CD14-positive monocyte (primary cell): ENCODE data around the gene KRTAP5-9. TPM values are rescaled to one million over a fixed set of nuclear protein-coding genes. Genes with fewer than 3 reads are reported as not detected.

Experiments
- DNase-seq, 3 donors: peaks; one replicate each; pipeline ENCODE4 v3.0.0-alpha.2; 2011 to 2022
- H2AFZ ChIP-seq: 2 replicates; pipeline ENCODE4 v1.6.0; 2012; ENCODE audit warnings: mild to moderate bottlenecking, low read depth, low read length, inconsistent platforms; ENCODE audit not compliant: insufficient read depth, poor library complexity, severe bottlenecking
- H3K27ac ChIP-seq, 2 donors: 1 replicate in 1 of 2; 2 replicates in 1 of 2; pipeline ENCODE4 v1.5.1; 2012 to 2013; ENCODE audit warnings: low read length in 2 of 2, control low read depth in 1 of 2, inconsistent platforms in 1 of 2, low read depth in 1 of 2, mild to moderate bottlenecking in 1 of 2
- H3K27me3 ChIP-seq, 2 donors: one replicate each; pipeline versions ENCODE4 v1.6.0 to v1.6.1; 2011 to 2013; ENCODE audit warnings: low read length in 2 of 2; ENCODE audit not compliant: control insufficient read depth in 2 of 2, insufficient read depth in 2 of 2
- H3K36me3 ChIP-seq, 2 donors: replicated peaks in 1 of 2; 1 replicate in 1 of 2; 2 replicates in 1 of 2; pipeline versions ENCODE4 v1.5.1 to v1.6.1; 2012 to 2013; ENCODE audit warnings: low read length in 2 of 2, control low read depth in 1 of 2, inconsistent platforms in 1 of 2, mild to moderate bottlenecking in 1 of 2; ENCODE audit not compliant: insufficient read depth in 2 of 2, control insufficient read depth in 1 of 2
- H3K4me1 ChIP-seq, 2 donors: 1 replicate in 1 of 2; 2 replicates in 1 of 2; pipeline versions ENCODE4 v1.5.1 to v1.6.1; 2012 to 2013; ENCODE audit warnings: low read length in 2 of 2, control low read depth in 1 of 2, inconsistent platforms in 1 of 2, mild to moderate bottlenecking in 1 of 2, moderate library complexity in 1 of 2; ENCODE audit not compliant: insufficient read depth in 2 of 2, control insufficient read depth in 1 of 2
- H3K4me2 ChIP-seq: replicated peaks from 2 replicates; pipeline ENCODE3; 2012; ENCODE audit warnings: low read length, moderate library complexity, mild to moderate bottlenecking; ENCODE audit not compliant: poor library complexity, severe bottlenecking; ENCODE audit errors: extremely low read depth
- H3K4me3 ChIP-seq, 3 experiments: fragments of 200-600 bp in 1 of 3; sonication (generic) in 1 of 3; replicated peaks in 1 of 3; 1 replicate in 2 of 3; 2 replicates in 1 of 3; pipeline ENCODE4 v1.5.1; 2011 to 2013; ENCODE audit warnings: low read length in 3 of 3, mild to moderate bottlenecking in 3 of 3, control low read depth in 2 of 3, low read depth in 2 of 3, inconsistent platforms in 1 of 3, moderate library complexity in 1 of 3
- H3K79me2 ChIP-seq: 2 replicates; pipeline ENCODE4 v1.6.0; 2012; ENCODE audit warnings: mild to moderate bottlenecking, control low read depth, inconsistent platforms, low read length, moderate library complexity; ENCODE audit not compliant: insufficient read depth
- H3K9ac ChIP-seq: 2 replicates; pipeline ENCODE4 v1.6.0; 2017; ENCODE audit warnings: low read length, mild to moderate bottlenecking; ENCODE audit not compliant: insufficient read depth, poor library complexity, severe bottlenecking
- H3K9me3 ChIP-seq, 2 donors: replicated peaks in 1 of 2; 1 replicate in 1 of 2; 2 replicates in 1 of 2; pipeline versions ENCODE4 v1.5.1 to v1.6.1; 2012 to 2013; ENCODE audit warnings: low read length in 2 of 2, control low read depth in 1 of 2; ENCODE audit not compliant: control insufficient read depth in 1 of 2, insufficient read depth in 1 of 2
- H4K20me1 ChIP-seq: 2 replicates; pipeline ENCODE4 v1.6.0; 2012; ENCODE audit warnings: mild to moderate bottlenecking, low read length, control low read depth, moderate library complexity; ENCODE audit not compliant: insufficient read depth
- H3K27ac Mint-ChIP-seq, 7 donors: one replicate each; pipeline ENCODE4 v1.8.0; 2020; ENCODE audit warnings: mild to moderate bottlenecking in 7 of 7, mixed read lengths in 7 of 7, moderate library complexity in 6 of 7, inconsistent platforms in 2 of 7
- H3K27me3 Mint-ChIP-seq, 3 donors: one replicate each; pipeline ENCODE4 v1.8.0; 2021 to 2022; ENCODE audit warnings: low read depth in 3 of 3, mild to moderate bottlenecking in 3 of 3, mixed read lengths in 3 of 3, moderate library complexity in 3 of 3, inconsistent platforms in 1 of 3
- H3K36me3 Mint-ChIP-seq, 2 donors: one replicate each; pipeline ENCODE4 v1.8.0; 2020; ENCODE audit warnings: mixed read lengths in 2 of 2, inconsistent platforms in 1 of 2, mild to moderate bottlenecking in 1 of 2
- H3K4me1 Mint-ChIP-seq: one replicate; pipeline ENCODE4 v1.8.0; 2020; ENCODE audit warnings: mild to moderate bottlenecking, mixed read lengths
- H3K4me3 Mint-ChIP-seq, 2 donors: one replicate each; pipeline ENCODE4 v1.8.0; 2020; ENCODE audit warnings: mild to moderate bottlenecking in 2 of 2, mixed read lengths in 2 of 2, moderate library complexity in 1 of 2
- H3K9me3 Mint-ChIP-seq, 7 donors: one replicate each; pipeline ENCODE4 v1.8.0; 2020 to 2022; ENCODE audit warnings: mixed read lengths in 7 of 7, mild to moderate bottlenecking in 6 of 7, moderate library complexity in 6 of 7, inconsistent platforms in 2 of 7
- WGBS: methylation state at CpG from one replicate; pipeline ENCODE4 v1.1.5; 2013; ENCODE audit warnings: missing lambda C conversion rate; ENCODE audit not compliant: insufficient coverage; 5-methylcytosine and 5-hydroxymethylcytosine counted together
- intact Hi-C, 2 donors: fragments of 100-400 bp; cut with micrococcal nuclease; formaldehyde crosslinking; loops; one replicate each; pipeline versions ENCODE4 v1.15.0 to v1.15.1; 2023
- polyA plus RNA-seq, 3 donors: library from polyadenylated mRNA; depleted of rRNA in 1 of 3; unstranded in 2 of 3; stranded (reverse) in 1 of 3; fragments of 300-500 nt in 2 of 3; fragments of >200 nt in 1 of 3; fragmentation: Illumina TruSeq in 2 of 3; gene quantifications; 1 replicate in 2 of 3; 2 replicates in 1 of 3; pipeline ENCODE4 v1.2.3, GENCODE V29; 2012 to 2021
- TF ChIP-seq, protein P1 (sequence below): fragments of 200-600 bp; IDR thresholded peaks from one replicate; pipeline ENCODE4 v1.8.0; 2022; ENCODE audit warnings: antibody characterized with exemption, mild to moderate bottlenecking

The KRTAP5-9 gene
- polyA plus RNA-seq, 3 donors, result 0.29 TPM; not detected in 2

DNA sequence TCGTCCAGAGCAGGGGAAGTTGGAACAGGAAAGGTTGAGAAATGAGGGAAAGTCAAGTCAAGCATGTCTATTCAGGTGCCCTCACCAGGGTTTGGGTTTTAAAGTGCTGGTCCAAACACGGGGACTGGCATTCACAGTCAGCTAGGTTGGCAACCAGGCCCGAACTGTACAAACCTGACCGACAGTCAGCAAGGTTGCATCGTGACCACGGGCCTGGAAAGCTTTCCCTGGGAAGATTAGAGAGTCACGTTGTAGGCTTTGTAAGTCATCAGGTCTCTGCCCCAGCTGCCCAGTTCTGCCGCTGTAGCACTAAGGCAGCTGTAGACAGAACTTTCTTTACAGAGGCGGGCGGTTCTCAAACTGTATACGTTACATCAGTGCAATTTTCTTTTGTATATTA, 24.6 kb downstream of the KRTAP5-9 start:
- H3K79me2 ChIP-seq, result no peaks in the 10 kb centered on the region
- TF ChIP-seq, protein P1, sequence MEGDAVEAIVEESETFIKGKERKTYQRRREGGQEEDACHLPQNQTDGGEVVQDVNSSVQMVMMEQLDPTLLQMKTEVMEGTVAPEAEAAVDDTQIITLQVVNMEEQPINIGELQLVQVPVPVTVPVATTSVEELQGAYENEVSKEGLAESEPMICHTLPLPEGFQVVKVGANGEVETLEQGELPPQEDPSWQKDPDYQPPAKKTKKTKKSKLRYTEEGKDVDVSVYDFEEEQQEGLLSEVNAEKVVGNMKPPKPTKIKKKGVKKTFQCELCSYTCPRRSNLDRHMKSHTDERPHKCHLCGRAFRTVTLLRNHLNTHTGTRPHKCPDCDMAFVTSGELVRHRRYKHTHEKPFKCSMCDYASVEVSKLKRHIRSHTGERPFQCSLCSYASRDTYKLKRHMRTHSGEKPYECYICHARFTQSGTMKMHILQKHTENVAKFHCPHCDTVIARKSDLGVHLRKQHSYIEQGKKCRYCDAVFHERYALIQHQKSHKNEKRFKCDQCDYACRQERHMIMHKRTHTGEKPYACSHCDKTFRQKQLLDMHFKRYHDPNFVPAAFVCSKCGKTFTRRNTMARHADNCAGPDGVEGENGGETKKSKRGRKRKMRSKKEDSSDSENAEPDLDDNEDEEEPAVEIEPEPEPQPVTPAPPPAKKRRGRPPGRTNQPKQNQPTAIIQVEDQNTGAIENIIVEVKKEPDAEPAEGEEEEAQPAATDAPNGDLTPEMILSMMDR, result no peak
- H3K27ac ChIP-seq, result no peak overlapping the region
- no peak overlapping the region for H2AFZ ChIP-seq
- no peak overlapping the region for H3K4me3 Mint-ChIP-seq
- WGBS, result 70% methylated on average over 7 of the region's 11 CpGs
- H3K36me3 Mint-ChIP-seq, result no peaks in the 10 kb centered on the region
- H3K27me3 Mint-ChIP-seq, result peaks cover 2 to 4% (median 4%) of the 10 kb centered on the region in 3 donors
- H3K4me1 ChIP-seq, result no peaks in the 10 kb centered on the region
- no peaks in the 10 kb centered on the region for H3K9me3 Mint-ChIP-seq
- H3K4me1 Mint-ChIP-seq, result no peaks in the 10 kb centered on the region
- no peak overlapping the region for H3K4me3 ChIP-seq
- no peaks in the 10 kb centered on the region for H4K20me1 ChIP-seq
- no peaks in the 10 kb centered on the region for H3K36me3 ChIP-seq
- no peak overlapping the region for H3K27ac Mint-ChIP-seq
- no peak for DNase-seq
- no peak overlapping the region for H3K9ac ChIP-seq
- intact Hi-C loops, result no loop called here
- no peaks in the 10 kb centered on the region for H3K27me3 ChIP-seq
- no peak overlapping the region for H3K4me2 ChIP-seq
- no peaks in the 10 kb centered on the region for H3K9me3 ChIP-seq

DNA sequence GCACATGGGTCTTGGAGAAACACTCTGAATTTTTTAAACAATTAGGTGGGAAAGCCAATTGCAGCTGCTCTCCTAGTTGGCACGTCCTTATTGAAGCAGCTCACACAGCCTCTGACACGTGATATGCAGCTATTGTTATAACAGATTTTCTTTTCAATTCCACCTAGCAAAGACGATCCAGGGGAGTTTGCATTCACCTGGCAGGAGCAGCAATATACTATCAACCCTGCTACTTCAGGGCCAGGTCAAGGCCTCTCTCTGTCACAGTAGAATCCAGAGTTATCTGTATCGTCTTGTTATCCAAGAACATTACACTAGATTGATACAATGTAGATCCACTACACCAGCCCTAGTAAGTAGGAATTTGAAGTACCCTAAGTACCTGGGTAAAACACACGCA, 26.2 kb downstream of the KRTAP5-9 start:
- Histone ChIP-seq H2AFZ (no peak overlapping the region), H3K4me3 (no peak overlapping the region), H3K4me2 (no peak overlapping the region), H3K27me3 (no peaks in the 10 kb centered on the region), H3K9me3 (no peaks in the 10 kb centered on the region), H3K79me2 (no peaks in the 10 kb centered on the region), H3K9ac (no peak overlapping the region), H3K27ac (no peak overlapping the region), H3K4me1 (no peaks in the 10 kb centered on the region), H3K36me3 (no peaks in the 10 kb centered on the region), H4K20me1 (no peaks in the 10 kb centered on the region)
- Mint-ChIP-seq H3K27ac (no peak overlapping the region), H3K4me3 (no peak overlapping the region), H3K36me3 (no peaks in the 10 kb centered on the region), H3K9me3 (no peaks in the 10 kb centered on the region), H3K27me3 (peaks cover 0 to 2% (median 0%) of the 10 kb centered on the region in 3 donors), H3K4me1 (no peaks in the 10 kb centered on the region)
- 92% methylated on average over 2 of the region's 5 CpGs for WGBS
- DNase-seq, result no peak
- intact Hi-C loops, result no loop called here
- TF ChIP-seq, protein P1, result no peak
